LNCaP clone FGC (cell line): ENCODE results near the gene AATK.

Experiments
- DNase-seq: peaks from one replicate; pipeline ENCODE4 v3.0.0-alpha.2; 2011; ENCODE audit warnings: low read depth
- H3K4me3 ChIP-seq: 2 replicates; pipeline ENCODE4 v1.5.1; 2011; ENCODE audit warnings: mild to moderate bottlenecking, low read depth, low read length, control low read depth
- CTCF ChIP-seq: IDR thresholded peaks from 2 replicates; pipeline ENCODE4 v1.5.1; 2012; ENCODE audit warnings: mild to moderate bottlenecking; ENCODE audit not compliant: control insufficient read depth, insufficient read depth; ENCODE audit errors: extremely low read depth

AATK gene

DNA sequence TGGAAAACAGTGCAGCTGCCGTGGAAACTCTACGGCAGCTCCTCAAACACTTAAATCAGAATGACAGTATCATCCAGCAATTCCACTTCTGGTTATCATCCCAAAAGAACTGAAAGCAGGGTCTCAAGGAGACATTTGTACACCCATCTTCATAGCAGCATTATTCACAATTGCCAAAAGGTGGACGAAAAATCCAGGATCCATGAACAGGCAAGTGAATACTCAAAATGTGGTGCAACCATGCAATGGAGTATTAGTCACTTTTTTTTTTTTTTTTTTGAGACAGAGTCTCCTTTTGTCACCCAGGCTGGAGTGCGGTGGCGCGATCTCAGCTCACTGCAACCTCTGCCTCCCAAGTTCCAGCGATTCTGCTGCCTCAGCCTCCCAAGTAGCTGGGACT, 10.6 kb upstream of the AATK start:
- no peak for DNase-seq
- H3K4me3 ChIP-seq: no peak overlapping the region
- no peak for TF ChIP-seq CTCF

DNA sequence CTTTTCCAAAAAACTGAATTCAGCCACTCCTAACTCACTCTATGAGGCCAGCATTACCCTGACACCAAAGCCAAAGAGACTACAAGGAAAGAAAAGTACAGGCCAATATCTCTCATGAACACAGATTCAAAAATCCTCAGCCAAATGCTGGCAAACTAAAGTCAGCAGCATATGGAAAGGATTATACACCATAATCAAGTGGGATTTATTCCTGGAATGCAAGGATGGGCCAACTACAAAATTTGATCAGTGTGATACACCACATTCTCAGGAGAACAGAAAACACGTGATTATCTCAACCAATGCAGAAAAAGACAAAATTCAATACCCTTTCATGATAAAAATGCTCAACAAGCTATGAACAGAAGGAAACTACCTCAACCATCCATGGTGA, 7.7 kb upstream of the AATK start:
- no peak for TF ChIP-seq CTCF
- no peak overlapping the region for H3K4me3 ChIP-seq
- no peak for DNase-seq

- H3K4me3 ChIP-seq: no peak overlapping the region
- no peak for TF ChIP-seq CTCF
- no peak for DNase-seq
Observed at GRCh38 chr17:81173052-81173761, 7.2 kb upstream of the AATK start.

DNA sequence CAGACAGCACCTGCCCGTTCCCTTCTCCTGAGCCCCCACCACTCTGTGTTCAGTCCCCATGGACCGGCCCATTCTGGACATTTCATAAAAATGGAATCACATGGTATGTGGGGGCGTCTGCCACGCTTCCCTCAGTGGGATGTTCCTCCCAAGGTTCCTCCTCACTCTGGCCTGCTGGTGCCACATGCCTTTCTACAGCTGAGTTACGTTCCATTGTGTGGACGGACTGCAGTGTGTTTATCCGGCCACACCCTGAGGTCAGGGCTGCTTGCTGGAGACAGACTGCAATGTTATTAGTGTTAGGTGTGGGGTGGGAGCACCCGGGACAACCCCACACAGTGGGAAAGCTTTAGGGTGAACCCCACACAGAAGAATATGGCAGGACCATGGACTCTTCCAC, 5.9 kb upstream of the AATK start:
- H3K4me3 ChIP-seq: no peak overlapping the region
- no peak for DNase-seq
- no peak for TF ChIP-seq CTCF

- TF ChIP-seq CTCF: no peak
- no peak for DNase-seq
- H3K4me3 ChIP-seq: no peak overlapping the region
Observed at GRCh38 chr17:81170727-81171494, 4.9 kb upstream of the AATK start.

DNA sequence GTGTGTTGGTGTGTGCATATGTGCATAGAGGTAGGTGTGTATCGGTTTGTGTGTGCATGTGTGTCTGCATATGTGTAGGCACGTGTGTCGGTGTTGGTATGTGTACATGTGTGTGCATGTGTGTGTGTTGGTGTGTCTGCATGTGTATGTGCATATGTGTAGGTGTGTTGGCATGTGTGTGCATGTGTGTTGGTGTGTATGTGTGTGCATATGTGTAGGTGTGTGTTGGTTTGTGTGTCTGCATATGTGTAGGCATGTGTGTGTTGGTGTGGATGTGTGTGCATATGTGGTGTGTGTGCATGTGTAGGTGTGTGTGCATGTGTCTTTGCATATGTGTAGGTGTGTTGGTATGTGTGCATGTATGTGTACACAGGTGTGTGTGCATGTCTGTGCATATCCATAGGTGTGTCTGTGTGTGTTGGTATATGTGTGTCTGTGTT, 3.9 kb upstream of the AATK start:
- no peak for TF ChIP-seq CTCF
- DNase-seq: no peak
- H3K4me3 ChIP-seq: no peak overlapping the region
